Globus pallidus (tissue), 1 donor: ENCODE results near the gene RUNX3.
"Not testable (repeated sequence)": the region's sequence is repeated elsewhere in the genome, so short reads cannot be mapped to it uniquely, and the experiment has no call there.

ENCODE experiments used
- DNase-seq: peaks from one replicate; pipeline ENCODE4 v3.0.0-alpha.2; 2015; ENCODE audit warnings: low spot score

The RUNX3 gene

DNA sequence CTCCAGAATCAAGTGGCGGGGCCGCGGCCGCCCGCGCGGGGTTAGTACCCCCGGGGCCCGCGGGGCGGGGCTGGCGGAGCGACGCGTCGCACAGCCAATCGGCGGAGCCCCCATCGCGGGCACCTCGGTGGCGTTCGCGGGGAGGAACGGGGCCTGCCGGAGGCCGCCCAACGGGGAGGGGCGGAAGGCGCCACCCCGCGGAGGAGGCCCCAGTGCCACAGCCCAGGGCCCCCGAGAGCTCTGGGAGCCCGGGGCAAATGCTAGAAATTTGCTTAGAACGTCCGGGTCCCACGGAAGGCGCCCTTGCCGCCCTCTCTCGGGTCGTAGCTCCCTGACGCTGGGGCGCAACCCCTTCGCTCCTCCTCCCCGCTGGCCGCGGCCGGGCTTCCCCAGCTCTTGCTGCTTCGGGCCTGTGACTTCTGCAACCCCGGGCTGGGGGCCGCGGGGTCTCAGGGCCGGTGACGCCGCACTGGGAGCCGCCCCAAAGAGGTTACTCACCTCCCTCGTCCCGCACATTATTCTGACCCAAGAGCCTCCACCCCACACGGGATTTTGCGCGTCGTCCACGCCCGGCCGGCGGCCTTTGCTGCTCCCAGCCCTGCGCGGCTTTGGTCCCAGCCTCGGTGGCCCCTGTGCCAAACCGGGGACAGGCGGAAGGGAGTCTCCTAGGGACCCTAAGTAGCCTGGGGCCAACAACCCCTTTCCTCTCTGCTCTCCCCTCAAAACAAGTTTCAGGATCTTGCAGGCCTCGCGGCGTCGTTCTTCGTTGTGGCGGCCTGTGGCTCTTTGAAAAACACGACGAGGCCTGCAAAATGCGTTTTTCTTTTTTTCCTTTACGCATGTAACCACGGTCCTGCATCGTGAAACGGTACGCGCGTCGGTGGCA is at the start of gene RUNX3:
TSS of gene RUNX3 (minus strand) at position 17 of the 886 bp plus-strand sequence. CDS start 408 bp downstream, outside the sequence.
- DNase-seq: no peak

DNA sequence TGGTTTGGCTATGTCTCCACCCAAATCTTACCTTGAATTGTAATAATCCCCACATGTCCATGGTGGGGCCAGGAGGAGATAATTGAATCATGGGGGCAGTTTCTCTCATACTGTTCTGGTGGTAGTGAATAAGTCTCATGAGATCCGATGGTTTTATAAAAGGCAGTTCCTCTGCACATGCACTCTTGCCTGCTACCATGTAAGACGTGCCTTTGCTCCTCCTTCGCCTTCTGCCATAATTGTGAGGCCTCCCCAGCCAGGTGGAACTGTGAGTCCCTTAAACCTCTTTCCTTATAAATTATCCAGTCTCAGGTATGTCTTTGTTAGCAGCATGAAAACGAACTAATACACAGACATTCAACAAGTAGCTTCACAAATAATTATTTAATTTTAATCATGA is 49.2 kb upstream of the RUNX3 start:
- DNase-seq: not testable (repeated sequence)

- DNase-seq: no peak
These were observed 48.4 kb upstream of the RUNX3 start for GRCh38 chr1:24978383-24979032.

GRCh38 chr1:24975391-24975790 is 45.3 kb upstream of the RUNX3 start:
- DNase-seq: no peak

- DNase-seq: no peak
These were observed 43.2 kb upstream of the RUNX3 start for GRCh38 chr1:24973315-24973714.

DNA sequence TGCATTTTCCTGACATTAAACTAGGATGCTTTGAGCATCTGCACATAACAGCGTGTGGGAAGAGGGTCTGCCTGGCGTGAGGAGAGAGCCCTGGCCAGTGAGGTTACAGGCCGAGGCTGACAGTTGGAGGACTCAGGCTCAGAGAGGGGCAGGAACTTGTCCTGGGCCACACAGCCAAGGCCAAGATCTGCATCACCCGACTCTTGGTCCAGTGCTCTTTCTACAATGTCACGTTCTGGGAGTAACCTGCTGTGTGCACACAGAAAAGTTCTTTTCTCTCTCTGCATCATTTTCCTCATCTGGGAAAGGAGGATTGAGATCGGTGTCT is 42.8 kb upstream of the RUNX3 start:
- no peak for DNase-seq

DNA sequence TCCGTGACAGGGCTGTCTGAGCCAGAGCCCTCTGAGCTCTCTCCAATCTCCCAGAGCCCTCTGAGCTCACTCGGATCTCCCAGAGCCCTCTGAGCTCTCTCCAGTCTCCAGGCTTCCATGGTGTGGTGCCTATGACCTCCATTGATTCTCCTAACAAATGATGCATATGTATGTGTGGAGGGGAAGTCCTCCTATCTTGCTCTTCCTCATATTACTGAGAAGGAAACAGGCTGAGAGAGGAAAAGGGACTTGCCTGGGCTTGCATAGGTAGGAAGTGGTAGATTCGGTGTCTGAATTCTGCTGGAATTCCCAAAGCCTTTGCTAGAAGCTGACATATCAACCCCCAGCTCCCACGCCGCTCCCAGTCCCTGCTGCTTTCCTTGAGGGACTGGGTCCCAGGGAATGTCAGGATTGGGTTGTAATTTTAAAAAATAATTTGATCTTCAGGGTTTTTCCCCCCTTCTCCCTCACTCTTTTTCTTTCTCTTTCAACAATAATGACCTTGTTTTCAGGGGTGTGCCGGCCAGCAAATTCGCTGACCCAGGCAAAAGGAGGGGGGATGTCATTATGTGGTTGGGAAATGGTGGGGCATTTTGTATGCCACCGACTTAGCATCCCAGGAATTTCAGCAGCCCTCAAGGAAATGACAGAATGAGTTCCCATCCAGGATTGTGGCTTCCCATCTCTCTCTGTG is 42.3 kb upstream of the RUNX3 start:
- DNase-seq: no peak

GRCh38 chr1:24970926-24971875 is 41.1 kb upstream of the RUNX3 start:
- no peak for DNase-seq

DNA sequence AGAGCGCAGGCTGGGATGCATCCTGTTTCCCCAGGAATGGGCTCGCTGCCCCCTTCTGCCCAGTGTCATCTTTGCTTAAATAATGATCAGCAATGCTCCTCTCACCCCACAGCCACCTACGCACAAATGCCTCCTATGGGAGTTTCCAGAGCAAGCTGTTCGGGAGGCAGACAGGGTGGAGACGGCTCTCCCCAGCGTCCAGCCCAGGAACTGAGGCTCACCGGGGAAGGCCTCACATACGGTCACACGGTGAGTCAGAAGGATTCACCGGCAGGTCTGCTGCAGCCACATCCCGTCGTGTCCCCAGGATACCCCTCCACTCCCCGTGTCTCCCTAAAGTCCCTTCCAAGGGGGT is 40.3 kb upstream of the RUNX3 start:
- no peak for DNase-seq

DNA sequence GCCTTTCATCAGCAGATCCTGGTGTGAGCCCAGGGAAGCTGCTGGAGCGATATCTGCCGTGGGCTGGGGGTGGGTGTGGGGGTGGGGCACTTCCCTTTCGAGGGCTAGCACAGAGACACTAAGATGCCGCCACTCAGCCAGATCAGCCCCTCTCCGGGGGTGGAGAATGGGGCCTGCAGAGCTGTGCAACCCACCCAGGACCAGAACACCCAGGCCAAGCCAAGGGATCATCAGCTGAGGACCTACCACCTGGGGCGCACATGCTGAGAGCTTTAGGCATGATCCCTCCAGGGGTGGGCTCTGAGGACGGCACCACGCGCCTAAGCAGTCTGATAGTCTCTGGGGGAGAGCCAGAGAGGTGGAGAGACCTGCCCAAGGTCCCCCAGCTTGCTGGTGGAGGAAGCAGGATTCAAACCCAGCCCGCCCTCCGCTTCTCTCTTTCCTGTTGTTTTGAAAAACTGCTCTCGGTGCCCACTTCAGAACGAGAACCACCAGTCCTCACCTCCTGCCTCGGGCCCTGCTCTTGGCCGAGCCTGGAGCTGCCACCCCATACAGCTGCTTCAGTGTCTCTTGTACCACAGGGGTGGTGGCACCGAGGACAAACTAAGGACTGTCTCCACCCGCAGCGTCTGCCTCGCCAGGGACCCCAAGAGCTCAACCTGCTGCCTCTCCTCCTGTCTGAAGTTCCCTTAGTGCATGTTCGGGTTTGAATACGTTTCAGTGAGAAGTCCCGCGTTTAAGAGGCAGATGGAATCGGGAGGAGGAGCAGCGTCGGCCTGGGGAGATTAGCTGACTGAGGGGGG is 39.7 kb upstream of the RUNX3 start:
- no peak for DNase-seq

GRCh38 chr1:24968941-24969585 is 39.0 kb upstream of the RUNX3 start:
- DNase-seq: no peak

DNA sequence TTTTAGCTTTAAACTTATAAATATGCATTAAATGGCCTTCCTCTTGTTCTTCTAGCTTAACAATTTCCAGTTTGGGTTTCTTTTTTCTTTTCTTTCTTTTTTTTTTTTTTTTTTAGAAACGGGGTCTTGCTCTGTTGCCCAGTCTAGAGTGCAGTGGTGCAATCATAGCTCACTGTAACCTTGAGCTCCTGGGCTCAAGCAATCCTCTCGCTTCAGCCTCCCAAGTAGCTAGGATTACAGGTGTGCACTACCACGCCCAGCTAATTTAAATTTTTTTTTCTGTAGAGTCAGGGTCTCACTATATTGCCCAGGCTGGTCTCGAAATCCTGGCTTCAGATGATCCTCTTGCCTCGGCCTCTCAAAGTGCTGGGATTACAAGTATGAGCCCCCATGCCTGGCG is 37.9 kb upstream of the RUNX3 start:
- DNase-seq: no peak

DNA sequence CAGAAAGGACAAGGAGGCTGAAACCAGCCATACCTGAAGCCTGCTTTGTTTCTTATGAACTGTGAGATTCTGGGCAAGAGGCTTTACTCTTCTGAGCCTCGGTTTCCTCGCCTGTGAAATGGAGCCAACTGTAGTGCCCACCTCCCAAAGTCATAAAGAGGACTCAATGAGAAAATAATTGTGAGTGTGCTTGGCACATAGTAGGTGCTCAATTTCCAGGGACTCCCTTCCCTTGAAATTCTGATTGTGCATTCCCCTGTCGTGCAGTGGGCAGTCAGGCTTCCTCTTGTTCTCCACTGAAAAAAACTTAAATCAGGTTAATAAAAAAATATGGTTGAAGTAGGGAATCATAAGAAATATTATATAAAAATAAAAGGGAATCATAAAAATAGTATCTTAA is 37.5 kb upstream of the RUNX3 start:
- DNase-seq: no peak

- DNase-seq: no peak
These were observed 36.8 kb upstream of the RUNX3 start for GRCh38 chr1:24966724-24967346.

DNA sequence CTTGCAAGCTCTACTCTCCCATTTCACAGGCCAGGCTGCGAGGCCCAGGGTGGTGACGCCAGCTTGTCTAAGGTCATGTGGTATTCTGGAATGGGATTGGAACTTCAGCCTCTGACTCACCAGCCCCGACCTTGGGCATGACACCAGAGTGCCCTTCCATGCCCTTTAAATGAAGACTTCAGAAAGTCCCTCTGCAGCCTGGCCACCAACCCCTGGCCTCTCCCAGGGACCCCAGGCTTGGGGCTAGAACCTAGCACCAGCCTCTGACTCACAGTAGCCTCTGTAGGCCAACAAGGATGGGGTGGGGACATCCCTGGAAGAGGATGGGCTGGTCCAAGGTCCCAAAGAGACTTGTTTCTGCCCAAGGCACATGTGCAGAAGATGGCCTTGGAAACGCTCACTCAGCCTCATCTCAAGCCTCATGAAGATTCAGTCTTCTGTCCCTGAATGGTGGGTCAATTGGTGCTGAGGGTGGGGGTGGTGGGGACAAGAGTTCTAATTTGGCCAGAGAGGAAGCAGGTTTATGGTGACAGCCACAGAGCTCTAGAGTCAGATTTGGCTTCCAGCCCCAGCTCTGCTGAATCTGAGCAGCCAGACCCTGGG is 36.1 kb upstream of the RUNX3 start:
- DNase-seq: no peak

GRCh38 chr1:24965571-24965930 is 35.5 kb upstream of the RUNX3 start:
- DNase-seq: no peak

DNA sequence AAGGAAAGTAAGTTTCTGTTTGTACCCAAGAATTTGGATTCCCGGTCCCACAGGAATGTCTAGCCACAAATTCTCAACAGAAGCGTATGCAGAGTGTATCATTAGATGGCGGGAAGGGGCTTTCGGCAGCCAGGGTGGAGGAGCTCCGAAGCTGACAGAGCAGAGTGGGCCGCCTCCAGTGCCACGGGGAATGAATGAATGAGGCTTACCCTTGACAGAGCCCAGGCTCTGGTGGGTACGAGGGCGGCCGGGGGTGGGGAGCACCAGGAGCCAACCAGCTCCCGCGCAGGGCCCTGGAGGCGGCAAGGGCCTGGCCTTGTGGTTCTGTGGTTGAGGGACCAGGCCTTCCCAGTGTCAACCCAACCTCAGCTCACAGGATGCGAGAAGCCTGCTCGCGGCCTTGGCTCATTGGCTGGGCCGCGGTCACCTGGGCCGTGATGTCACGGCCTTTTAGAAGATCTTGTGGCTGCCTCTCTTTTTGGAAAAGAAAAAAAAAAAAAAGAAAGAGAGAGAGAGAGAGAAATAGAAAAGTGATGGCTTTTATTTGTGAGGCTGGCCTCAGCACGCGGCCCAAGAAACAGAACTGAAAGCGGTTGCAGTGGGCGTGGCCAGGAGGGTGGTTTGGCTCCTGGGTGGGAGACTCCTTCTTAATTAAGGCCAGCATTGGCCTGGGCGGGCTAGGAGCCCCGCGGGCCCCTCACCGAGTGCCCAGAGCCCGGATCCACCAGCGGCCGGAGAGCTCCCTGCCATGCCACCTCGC is 34.9 kb upstream of the RUNX3 start:
- no peak for DNase-seq

GRCh38 chr1:24963943-24964693 is 34.0 kb upstream of the RUNX3 start:
- no peak for DNase-seq
